A673 (cell line): ENCODE results near the gene ANO7. TPM values are rescaled to one million over a fixed set of nuclear protein-coding genes. Genes with fewer than 3 reads are reported as not detected.

Source experiments
- BruUV-seq: library from RNA; stranded (reverse); fragments of 400-500 nt; replicated peaks from 2 replicates; lab custom pipeline; 2021; lab: Mats Ljungman, UMichigan
- CTCF ChIA-PET: fragments of 300-600 bp; sonication (Branson Sonifier 250); formaldehyde crosslinking; loops from one replicate; lab custom pipeline; 2022; ENCODE audit warnings: antibody characterized with exemption; lab: Charles Lee
- POLR2A ChIA-PET: fragments of 300-600 bp; sonication (Branson Sonifier 250); formaldehyde crosslinking; loops from one replicate; lab custom pipeline; 2022; ENCODE audit warnings: antibody characterized with exemption; ENCODE audit not compliant: low non-redundant PET; lab: Charles Lee
- DNase-seq: peaks from one replicate; pipeline ENCODE4 v3.0.0-alpha.2; 2015; ENCODE audit warnings: low spot score
- H3K27ac ChIP-seq: fragments of 200-600 bp; sonication (generic); 2 replicates; pipeline ENCODE4 v1.5.1; 2016; ENCODE audit warnings: mixed run types, low read depth, mild to moderate bottlenecking, mixed read lengths, antibody characterized with exemption, low read length; ENCODE audit not compliant: poor library complexity, severe bottlenecking
- H3K27me3 ChIP-seq: fragments of 200-600 bp; sonication (generic); replicated peaks from 2 replicates; pipeline ENCODE4 v1.6.1; 2017; ENCODE audit warnings: mixed run types, low read depth, mild to moderate bottlenecking, mixed read lengths, antibody characterized with exemption, low read length; ENCODE audit not compliant: insufficient read depth, poor library complexity
- H3K36me3 ChIP-seq: fragments of 200-600 bp; sonication (generic); 2 replicates; pipeline ENCODE4 v1.6.1; 2016; ENCODE audit warnings: mixed run types, mild to moderate bottlenecking, mixed read lengths, antibody characterized with exemption, low read length; ENCODE audit not compliant: insufficient read depth, poor library complexity, severe bottlenecking
- H3K4me1 ChIP-seq: fragments of 200-600 bp; sonication (generic); 2 replicates; pipeline ENCODE4 v1.6.1; 2017; ENCODE audit warnings: mixed run types, mild to moderate bottlenecking, mixed read lengths, antibody characterized with exemption, low read length; ENCODE audit not compliant: insufficient read depth, poor library complexity, severe bottlenecking
- H3K4me3 ChIP-seq: fragments of 200-600 bp; sonication (generic); 2 replicates; pipeline ENCODE4 v1.5.1; 2016; ENCODE audit warnings: low read depth, mixed run types, mild to moderate bottlenecking, mixed read lengths, low read length; ENCODE audit not compliant: poor library complexity, severe bottlenecking
- H3K9me3 ChIP-seq: fragments of 200-600 bp; sonication (generic); 2 replicates; pipeline ENCODE4 v1.6.1; 2016; ENCODE audit warnings: mixed run types, low read depth, mild to moderate bottlenecking, mixed read lengths, antibody characterized with exemption, low read length; ENCODE audit not compliant: poor library complexity, severe bottlenecking
- CTCF ChIP-seq: fragments of 300-800, 200-600 bp; sonication (generic); conservative IDR thresholded peaks from 2 replicates; pipeline ENCODE4 v1.5.1; 2017; ENCODE audit warnings: low read depth, mild to moderate bottlenecking, antibody characterized with exemption, low read length, moderate library complexity, mixed read lengths
- EZH2 ChIP-seq: fragments of 200-600 bp; sonication (generic); IDR thresholded peaks from 2 replicates; pipeline ENCODE4 v1.6.1; 2017; ENCODE audit warnings: borderline replicate concordance, low read depth, mild to moderate bottlenecking, mixed read lengths, antibody characterized with exemption, low read length; ENCODE audit not compliant: poor library complexity, severe bottlenecking
- intact Hi-C: fragments of 100-400 bp; cut with micrococcal nuclease; formaldehyde crosslinking; loops from one replicate; pipeline ENCODE4 v1.10.0; 2022; ENCODE audit not compliant: unreplicated experiment
- total RNA-seq: library from RNA; stranded (reverse); gene quantifications from 2 replicates; pipeline ENCODE4 v1.2.3, GENCODE V29; 2021

ANO7 gene
- total RNA-seq, 1 experiment from 2014 or later = 0.45 TPM

GRCh38 chr2:241168366-241168765, 20.1 kb upstream of the ANO7 start:
- no peaks in the 10 kb centered on the region for H3K27me3 ChIP-seq
- peaks cover 25% of the 10 kb centered on the region for H3K36me3 ChIP-seq
- H3K9me3 ChIP-seq = no peaks in the 10 kb centered on the region
- H3K4me1 ChIP-seq = no peaks in the 10 kb centered on the region
- no peak overlapping the region for H3K27ac ChIP-seq
- CTCF ChIA-PET = no interaction called here
- TF ChIP-seq CTCF = no peak
- no peak for TF ChIP-seq EZH2
- POLR2A ChIA-PET = no interaction called here
- BruUV-seq = no TSS peak
- intact Hi-C loops = no loop called here
- no peak overlapping the region for H3K4me3 ChIP-seq
- DNase-seq = no peak

DNA sequence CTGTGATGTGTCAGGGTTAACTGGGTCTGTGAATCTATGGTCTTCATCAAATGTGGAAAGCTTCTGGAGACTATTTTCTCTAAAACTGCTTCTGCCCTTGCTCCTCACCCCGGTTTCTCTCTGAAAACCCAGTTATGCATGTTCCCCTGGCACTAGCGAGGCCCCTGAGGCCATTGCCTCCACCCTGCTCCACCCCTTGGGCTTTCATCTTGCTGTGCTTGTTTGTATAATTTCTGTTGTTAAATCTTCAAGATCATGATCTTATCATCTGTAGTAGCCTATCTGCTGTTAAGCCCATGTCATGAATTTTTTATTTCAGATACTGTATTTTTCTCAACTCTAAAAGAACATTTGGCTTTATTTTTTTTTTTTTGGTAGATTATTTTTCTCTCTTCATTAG, 14.9 kb upstream of the ANO7 start:
- H3K27ac ChIP-seq = no peak overlapping the region
- H3K4me1 ChIP-seq = no peaks in the 10 kb centered on the region
- H3K27me3 ChIP-seq = no peaks in the 10 kb centered on the region
- TF ChIP-seq EZH2 (no peak), CTCF (no peak)
- no peak for DNase-seq
- CTCF ChIA-PET = no interaction called here
- H3K9me3 ChIP-seq = no peaks in the 10 kb centered on the region
- no TSS peak for BruUV-seq
- H3K4me3 ChIP-seq = no peak overlapping the region
- H3K36me3 ChIP-seq = peaks cover 10% of the 10 kb centered on the region
- intact Hi-C loops = no loop called here
- POLR2A ChIA-PET = no interaction called here

- Histone ChIP-seq H3K4me1 (no peaks in the 10 kb centered on the region), H3K36me3 (no peaks in the 10 kb centered on the region), H3K4me3 (no peak overlapping the region), H3K27ac (no peak overlapping the region), H3K9me3 (no peaks in the 10 kb centered on the region), H3K27me3 (no peaks in the 10 kb centered on the region)
- TF ChIP-seq CTCF (no peak), EZH2 (no peak)
- DNase-seq = no peak
- BruUV-seq = no TSS peak
- POLR2A ChIA-PET = no interaction called here
- intact Hi-C loops = no loop called here
- CTCF ChIA-PET = no interaction called here
Observed at GRCh38 chr2:241177526-241178334, 10.7 kb upstream of the ANO7 start.
